GM12878 (cell line): ENCODE measurements around the gene LARGE1. TPM values are rescaled to one million over a fixed set of nuclear protein-coding genes. Genes with fewer than 3 reads are reported as not detected.

Experiments
- ATAC-seq: fragments of 200-7000 bp; cut with Tn5 transposase; 3 replicates; pipeline ENCODE4 v1.9.1; 2020; ENCODE audit warnings: mild to moderate bottlenecking, moderate library complexity
- BruUV-seq: library from RNA; stranded (reverse); fragments of 400-500 nt; replicated peaks from 2 replicates; lab custom pipeline; 2021; lab: Mats Ljungman, UMichigan
- CTCF ChIA-PET: fragments of 300-600 bp; sonication (Branson Sonifier 250); formaldehyde crosslinking; extraction: SDS; loops from one replicate; lab custom pipeline; 2021; ENCODE audit warnings: inconsistent platforms; lab: Yijun Ruan, JAX
- POLR2A ChIA-PET: fragments of 350-600 bp; formaldehyde crosslinking; extraction: SDS; loops from one replicate; lab custom pipeline; 2021; ENCODE audit warnings: inconsistent platforms; lab: Charles Lee
- RAD21 ChIA-PET: fragments of 300-600 bp; sonication (Branson Sonifier 250); formaldehyde crosslinking; loops from one replicate; lab custom pipeline; 2023; ENCODE audit warnings: antibody characterized with exemption; ENCODE audit not compliant: unreplicated experiment; lab: Charles Lee
- SMC1A ChIA-PET: fragments of 300-600 bp; sonication (Branson Sonifier 250); formaldehyde crosslinking; loops from one replicate; lab custom pipeline; 2023; ENCODE audit not compliant: unreplicated experiment, uncharacterized antibody; lab: Charles Lee
- DNase-seq: peaks from one replicate; pipeline ENCODE4 v3.0.0-alpha.2; 2011; ENCODE audit warnings: low read depth, low spot score
- FAIRE-seq: peaks from 3 replicates; lab custom pipeline; 2011; peaks lifted over from hg19 to GRCh38; lab: Jason Lieb, UNC
- H2AFZ ChIP-seq: 2 replicates; pipeline ENCODE4 v1.6.0; 2011; ENCODE audit warnings: low read depth, low read length, control low read depth; ENCODE audit not compliant: control insufficient read depth
- H3K27ac ChIP-seq: 2 replicates; pipeline ENCODE4 v1.5.1; 2011; ENCODE audit warnings: control low read depth; ENCODE audit not compliant: control insufficient read depth, insufficient read depth
- H3K27me3 ChIP-seq, 2 experiments: replicated peaks in 1 of 2; 2 replicates each; pipeline versions ENCODE4 v1.6.0 to v1.6.1; 2011; ENCODE audit warnings: low read length in 1 of 2; ENCODE audit not compliant: control insufficient read depth in 2 of 2, insufficient read depth in 2 of 2
- H3K36me3 ChIP-seq, 2 experiments: 2 replicates each; pipeline ENCODE4 v1.5.1; 2011; ENCODE audit warnings: low read length in 1 of 2; ENCODE audit not compliant: control insufficient read depth in 2 of 2, insufficient read depth in 2 of 2
- H3K4me1 ChIP-seq: 2 replicates; pipeline ENCODE4 v1.6.1; 2011; ENCODE audit warnings: mild to moderate bottlenecking, low read length, moderate library complexity, mixed read lengths; ENCODE audit not compliant: control insufficient read depth, insufficient read depth
- H3K4me2 ChIP-seq: 2 replicates; pipeline ENCODE4 v1.6.0; 2011; ENCODE audit warnings: control low read depth; ENCODE audit not compliant: control insufficient read depth, insufficient read depth
- H3K4me3 ChIP-seq: fragments of 200-600 bp; sonication (generic); 2 replicates; pipeline ENCODE4 v1.5.1; 2016
- H3K79me2 ChIP-seq: 2 replicates; pipeline ENCODE4 v1.6.0; 2011; ENCODE audit warnings: low read length; ENCODE audit not compliant: control insufficient read depth, insufficient read depth
- H3K9ac ChIP-seq: 2 replicates; pipeline ENCODE4 v1.8.0; 2011; ENCODE audit warnings: low read length, control low read depth, mixed read lengths; ENCODE audit not compliant: control insufficient read depth, insufficient read depth
- H3K9me3 ChIP-seq: replicated peaks from 3 replicates; pipeline ENCODE4 v1.5.1; 2011; ENCODE audit warnings: mild to moderate bottlenecking, low read length; ENCODE audit not compliant: control insufficient read depth, insufficient read depth
- H4K20me1 ChIP-seq: 2 replicates; pipeline ENCODE4 v1.6.0; 2011; ENCODE audit not compliant: control insufficient read depth, insufficient read depth
- ASH2L ChIP-seq: fragments of 300-600, 200-600 bp; sonication (generic); IDR thresholded peaks from 2 replicates; pipeline ENCODE4 v1.6.1; 2017; ENCODE audit warnings: low read depth, mild to moderate bottlenecking, borderline replicate concordance
- BHLHE40 ChIP-seq, 2 experiments: fragments of 450-650 bp in 1 of 2; IDR thresholded peaks; 2 replicates each; pipeline ENCODE4 v1.6.1; 2011 to 2017; ENCODE audit warnings: low read depth in 2 of 2, borderline replicate concordance in 1 of 2, improper control_type of control experiment in 1 of 2, low read length in 1 of 2, mild to moderate bottlenecking in 1 of 2
- LARP7 ChIP-seq: fragments of 450-650 bp; IDR thresholded peaks from 2 replicates; pipeline ENCODE4 v1.6.1; 2017; ENCODE audit warnings: mild to moderate bottlenecking
- MEF2B ChIP-seq: fragments of 450-650 bp; IDR thresholded peaks from 2 replicates; pipeline ENCODE4 v1.6.1; 2018; ENCODE audit warnings: mild to moderate bottlenecking, moderate library complexity; ENCODE audit not compliant: partially characterized antibody, poor library complexity, severe bottlenecking
- SP1 ChIP-seq: IDR thresholded peaks from one replicate; pipeline ENCODE4 v1.6.1; 2011; ENCODE audit warnings: low read depth, low read length
- WGBS: methylation state at CpG from one replicate; pipeline ENCODE4 v1.1.6; 2016; ENCODE audit warnings: low lambda C conversion rate; ENCODE audit not compliant: insufficient replicate concordance, insufficient coverage; ENCODE audit errors: missing lambda C conversion rate; 5-methylcytosine and 5-hydroxymethylcytosine counted together
- in situ Hi-C: fragments of 300-500 bp; cut with MboI; formaldehyde crosslinking; loops from 9 replicates; pipeline ENCODE4 v1.14.3; 2018; ENCODE audit warnings: mixed read lengths
- intact Hi-C: fragments of 100-400 bp; cut with micrococcal nuclease; formaldehyde crosslinking; loops from one replicate; pipeline ENCODE4 v1.14.2; 2022; ENCODE audit not compliant: unreplicated experiment
- polyA plus RNA-seq, 11 experiments: library from polyadenylated mRNA; depleted of rRNA in 4 of 11; unstranded in 6 of 11; stranded (reverse) in 5 of 11; fragments of >200 nt; fragmentation: Nextera tagmentation in 4 of 11; fragmentation: Illumina TruSeq in 1 of 11; extraction: Ambion mirVana in 4 of 11; extraction: Trizol in 1 of 11; gene quantifications; 1 replicate in 1 of 11; 2 replicates in 10 of 11; pipeline versions ENCODE4 v1.2.1 to v1.2.3, GENCODE V29; 2011 to 2016; ENCODE audit warnings: inconsistent platforms in 2 of 11, missing spikeins in 2 of 11, low read depth in 1 of 11
- total RNA-seq, 4 experiments: library from RNA; depleted of rRNA in 3 of 4; stranded (reverse); fragments of >200 nt in 3 of 4; fragmentation: Illumina TruSeq in 1 of 4; extraction: Trizol in 1 of 4; gene quantifications; 2 replicates each; pipeline versions ENCODE4 v1.2.1 to v1.2.3, GENCODE V29; 2013 to 2021

LARGE1 gene
- total and polyA plus RNA-seq, 10 of the 15 experiments (the other 5 are each of a cell fraction or from before 2014, with no cell fraction given) = 3.2 to 41.4 (median 17.3) TPM

DNA sequence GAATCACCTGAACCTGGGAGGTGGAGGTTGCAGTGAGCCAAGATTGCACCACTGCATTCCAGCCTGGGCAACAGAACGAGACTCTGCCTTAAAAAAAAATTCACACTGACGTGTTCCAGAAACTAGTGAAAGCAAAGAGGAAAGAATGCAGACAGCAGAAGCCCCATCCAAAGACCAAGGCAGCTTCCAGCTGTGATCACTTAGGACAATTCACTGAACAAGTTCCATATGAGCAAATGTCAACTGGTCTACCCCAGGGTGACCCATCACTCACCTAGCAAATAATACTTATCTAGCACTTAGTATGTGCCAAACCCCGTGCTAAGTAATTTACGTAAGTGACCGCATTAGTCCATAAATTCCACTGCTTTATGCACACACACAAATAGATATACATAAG, 138.9 kb downstream of the LARGE1 start:
- Histone ChIP-seq H3K4me2 (no peak overlapping the region), H3K36me3 (no peaks in the 10 kb centered on the region), H3K79me2 (no peaks in the 10 kb centered on the region; the same call in none of the 2 replicates), H2AFZ (no peak overlapping the region), H3K27me3 (no peaks in the 10 kb centered on the region), H3K4me1 (no peaks in the 10 kb centered on the region), H3K4me3 (no peak overlapping the region), H3K9me3 (no peaks in the 10 kb centered on the region), H4K20me1 (no peaks in the 10 kb centered on the region), H3K27ac (no peak overlapping the region), H3K9ac (no peak overlapping the region)
- WGBS = 87% methylated on average over 5 of the region's 5 CpGs
- no peak for TF ChIP-seq LARP7
- no peak for TF ChIP-seq BHLHE40 (IDR thresholded peaks at IDR 0.05; ENCODE audit: borderline replicate concordance in 1 of 2, low read depth in 2 of 2, low read length in 1 of 2)
- BruUV-seq = no TSS peak
- intact Hi-C loops (no loop called here), in situ Hi-C loops (no loop called here)
- CTCF ChIA-PET = no interaction called here
- POLR2A ChIA-PET = no interaction called here
- RAD21 ChIA-PET = interaction anchor here (1.1 kb wide), 1 partner anchor 83 kb away, joined by 3 read pairs; no protein-coding TSS in a partner anchor
- ATAC-seq (no peak), DNase-seq (no peak), FAIRE-seq (no peak)
- SMC1A ChIA-PET = no interaction called here

DNA sequence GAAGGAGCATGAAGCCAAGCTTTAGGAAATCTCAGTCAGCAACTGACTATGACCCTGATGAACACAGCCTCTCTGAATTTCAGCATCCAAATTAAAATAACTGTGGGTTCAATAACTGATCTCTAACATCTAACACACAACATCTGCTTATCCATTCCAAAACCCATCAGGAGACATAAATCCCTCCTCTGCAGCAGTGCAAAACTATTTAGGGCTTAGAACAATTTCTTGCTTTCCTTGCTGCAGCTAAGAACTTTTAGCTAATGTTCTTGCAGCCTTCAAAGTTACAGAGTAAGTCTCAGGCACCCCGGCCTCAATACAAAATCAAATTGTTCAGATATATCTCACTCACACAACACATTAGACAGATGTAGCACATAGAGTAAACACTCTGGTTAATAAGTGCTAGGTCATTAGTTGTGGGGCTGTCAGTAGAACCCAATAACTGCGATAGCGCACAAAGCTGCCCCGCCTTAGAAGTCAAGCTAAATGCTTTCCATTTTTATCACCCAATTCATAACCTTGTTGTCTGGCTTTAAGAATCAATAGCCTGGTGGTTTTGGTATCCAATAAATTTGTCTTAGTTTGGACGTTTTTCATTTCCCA, 139.6 kb downstream of the LARGE1 start:
- no peak overlapping the region for H3K4me2 ChIP-seq
- no peaks in the 10 kb centered on the region for H3K27me3 ChIP-seq
- ATAC-seq = no peak
- H3K79me2 ChIP-seq = no peaks in the 10 kb centered on the region; the same call in none of the 2 replicates
- intact Hi-C loops (no loop called here), in situ Hi-C loops (no loop called here)
- H4K20me1 ChIP-seq = no peaks in the 10 kb centered on the region
- TF ChIP-seq SP1 = no peak
- TF ChIP-seq MEF2B = no peak
- no peak for TF ChIP-seq ASH2L
- WGBS = 93% methylated on average over 5 of the region's 5 CpGs
- H3K36me3 ChIP-seq = no peaks in the 10 kb centered on the region
- ChIA-PET RAD21 (interaction anchor here (0.9 to 1.1 kb wide), 2 partner anchors 83 to 133 kb away, joined by 3 read pairs; no protein-coding TSS in a partner anchor), POLR2A (no interaction called here), SMC1A (no interaction called here), CTCF (no interaction called here)
- no peak overlapping the region for H2AFZ ChIP-seq
- no peaks in the 10 kb centered on the region for H3K4me1 ChIP-seq
- H3K9ac ChIP-seq = no peak overlapping the region
- BruUV-seq = no TSS peak
- no peaks in the 10 kb centered on the region for H3K9me3 ChIP-seq
- no peak overlapping the region for H3K4me3 ChIP-seq
- no peak for FAIRE-seq
- H3K27ac ChIP-seq = no peak overlapping the region
- no peak for DNase-seq
